Activated naive CD8-positive, alpha-beta T cell (primary cell): ENCODE results near the gene MAU2.

ENCODE experiments used
- H3K27ac Mint-ChIP-seq: one replicate; pipeline ENCODE4 v1.8.0; 2021; ENCODE audit warnings: mixed read lengths
- H3K27me3 Mint-ChIP-seq: one replicate; pipeline ENCODE4 v1.8.0; 2021; ENCODE audit warnings: mixed read lengths
- H3K36me3 Mint-ChIP-seq: one replicate; pipeline ENCODE4 v1.8.0; 2021; ENCODE audit warnings: mixed read lengths
- H3K4me1 Mint-ChIP-seq: one replicate; pipeline ENCODE4 v1.8.0; 2021; ENCODE audit warnings: low read depth, mixed read lengths
- H3K4me3 Mint-ChIP-seq: one replicate; pipeline ENCODE4 v1.8.0; 2021; ENCODE audit warnings: mild to moderate bottlenecking, mixed read lengths
- H3K9me3 Mint-ChIP-seq: one replicate; pipeline ENCODE4 v1.8.0; 2021; ENCODE audit warnings: low read depth, mixed read lengths

MAU2 gene

GRCh38 chr19:19296953-19297689 lies 23.5 kb upstream of the MAU2 start:
- no peaks in the 10 kb centered on the region for H3K4me1 Mint-ChIP-seq
- H3K27ac Mint-ChIP-seq: no peak overlapping the region
- no peaks in the 10 kb centered on the region for H3K9me3 Mint-ChIP-seq
- no peak overlapping the region for H3K4me3 Mint-ChIP-seq
- peaks cover 12% of the 10 kb centered on the region for H3K36me3 Mint-ChIP-seq
- no peaks in the 10 kb centered on the region for H3K27me3 Mint-ChIP-seq

DNA sequence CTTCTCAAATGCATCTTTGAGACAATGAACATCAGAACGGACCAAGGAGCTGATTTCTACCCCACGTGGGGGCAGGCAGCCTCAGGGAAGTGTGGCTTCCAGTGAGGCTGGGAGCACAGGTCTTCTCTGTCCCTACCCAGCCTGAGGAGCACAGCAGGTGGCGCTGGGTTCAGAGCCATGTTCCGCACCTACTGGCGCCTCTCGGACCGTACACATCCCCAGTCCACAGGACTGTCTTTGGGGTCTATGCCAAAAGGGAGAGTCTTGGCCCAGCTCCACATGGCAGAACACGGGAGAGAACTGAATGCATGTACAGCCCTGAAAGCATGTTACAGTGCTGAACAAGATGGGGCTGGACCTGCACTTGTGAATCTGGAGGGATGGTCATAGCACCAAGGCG lies 22.9 kb upstream of the MAU2 start:
- peaks cover 6% of the 10 kb centered on the region for H3K36me3 Mint-ChIP-seq
- no peak overlapping the region for H3K4me3 Mint-ChIP-seq
- no peaks in the 10 kb centered on the region for H3K9me3 Mint-ChIP-seq
- H3K27me3 Mint-ChIP-seq: no peaks in the 10 kb centered on the region
- no peaks in the 10 kb centered on the region for H3K4me1 Mint-ChIP-seq
- H3K27ac Mint-ChIP-seq: peak overlapping the region; percentile 50

GRCh38 chr19:19300613-19301012 lies 20.0 kb upstream of the MAU2 start:
- Mint-ChIP-seq H3K4me3 (no peak overlapping the region), H3K36me3 (peaks cover 2% of the 10 kb centered on the region), H3K27ac (no peak overlapping the region), H3K27me3 (no peaks in the 10 kb centered on the region), H3K9me3 (no peaks in the 10 kb centered on the region), H3K4me1 (no peaks in the 10 kb centered on the region)

GRCh38 chr19:19303411-19303810 lies 17.2 kb upstream of the MAU2 start:
- Mint-ChIP-seq H3K27ac (no peak overlapping the region), H3K4me1 (no peaks in the 10 kb centered on the region), H3K9me3 (no peaks in the 10 kb centered on the region), H3K4me3 (no peak overlapping the region), H3K27me3 (no peaks in the 10 kb centered on the region), H3K36me3 (peaks cover under 1% of the 10 kb centered on the region)

DNA sequence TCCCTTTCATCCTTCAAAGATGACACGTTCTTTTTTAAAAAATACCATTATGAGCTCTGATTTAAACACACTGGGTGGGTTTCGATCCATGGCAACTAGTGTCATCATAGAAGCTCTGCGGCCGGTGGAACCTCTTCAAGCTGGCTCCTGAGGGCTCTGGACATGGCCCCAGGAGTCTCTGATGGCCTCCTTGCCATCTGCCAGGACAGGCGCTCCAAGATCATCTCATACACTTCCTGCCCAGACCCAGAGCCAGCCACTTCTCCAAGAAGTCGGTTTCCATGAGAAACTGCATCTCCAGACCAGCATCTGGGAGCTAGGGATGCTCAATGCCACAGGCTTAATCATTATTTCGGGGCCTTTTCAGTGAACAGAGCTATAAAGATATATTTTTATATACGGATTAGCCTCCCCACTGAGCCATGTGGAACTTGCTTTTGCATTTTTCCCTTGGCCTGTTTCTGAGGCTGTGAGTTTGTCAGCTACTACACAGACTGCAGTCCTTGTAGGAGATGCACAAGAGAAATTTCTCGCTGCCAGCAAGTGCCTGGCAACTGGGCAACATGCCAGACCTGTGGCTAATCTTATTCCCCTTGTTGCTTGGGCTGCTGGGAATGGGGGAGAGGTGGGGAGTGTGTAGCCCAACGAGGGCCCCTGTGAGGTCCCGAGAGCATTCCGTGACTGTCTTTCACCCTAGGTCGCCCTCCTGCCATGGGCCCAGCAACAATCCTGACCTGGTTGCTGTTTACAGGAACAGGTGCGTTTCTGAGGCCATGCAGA lies 16.3 kb upstream of the MAU2 start:
- H3K4me1 Mint-ChIP-seq: no peaks in the 10 kb centered on the region
- no peak overlapping the region for H3K4me3 Mint-ChIP-seq
- no peaks in the 10 kb centered on the region for H3K27me3 Mint-ChIP-seq
- H3K27ac Mint-ChIP-seq: no peak overlapping the region
- no peaks in the 10 kb centered on the region for H3K36me3 Mint-ChIP-seq
- H3K9me3 Mint-ChIP-seq: no peaks in the 10 kb centered on the region

DNA sequence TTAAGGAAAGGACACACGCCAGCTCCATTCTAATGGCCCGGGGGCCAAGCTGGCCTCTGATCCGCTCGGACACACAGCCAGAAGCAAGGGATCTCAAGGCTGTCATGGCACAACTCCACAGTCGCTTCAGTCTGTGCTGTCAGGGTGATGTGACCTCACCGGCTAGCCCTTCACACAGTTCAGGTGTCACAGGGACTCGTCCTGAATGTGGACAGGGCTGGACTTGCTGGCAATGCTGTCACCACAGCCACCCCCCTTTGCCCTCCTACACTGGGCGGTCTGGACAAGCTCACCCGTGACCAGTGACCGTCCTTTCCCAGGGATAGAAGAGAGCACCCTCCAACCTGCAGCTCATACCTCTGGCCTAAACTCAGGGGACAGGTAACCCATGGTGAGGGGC lies 15.6 kb upstream of the MAU2 start:
- Mint-ChIP-seq H3K36me3 (no peaks in the 10 kb centered on the region), H3K4me1 (no peaks in the 10 kb centered on the region), H3K27me3 (no peaks in the 10 kb centered on the region), H3K9me3 (no peaks in the 10 kb centered on the region), H3K27ac (no peak overlapping the region), H3K4me3 (no peak overlapping the region)

DNA sequence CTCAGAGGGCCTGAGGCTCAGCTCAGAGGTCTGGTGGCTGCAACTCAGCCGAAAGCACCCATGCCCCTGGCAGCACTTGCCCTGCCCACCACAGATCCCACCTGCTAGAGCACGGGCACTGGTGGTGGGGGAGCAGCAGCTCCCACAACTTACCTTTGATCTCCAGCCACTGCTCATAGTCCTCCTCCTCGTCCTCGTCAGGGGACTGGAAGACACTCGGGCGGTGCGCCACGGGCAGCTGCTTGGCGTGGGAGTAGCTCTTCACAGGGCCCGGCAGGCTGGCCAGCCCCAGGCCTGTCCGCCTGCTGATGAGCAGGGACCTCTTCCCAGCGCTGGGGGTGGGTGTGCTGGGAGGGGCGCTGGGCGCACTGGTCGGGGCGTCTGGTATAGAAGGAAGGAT lies 14.9 kb upstream of the MAU2 start:
- Mint-ChIP-seq H3K4me3 (no peak overlapping the region), H3K9me3 (no peaks in the 10 kb centered on the region), H3K4me1 (no peaks in the 10 kb centered on the region), H3K27me3 (no peaks in the 10 kb centered on the region), H3K27ac (no peak overlapping the region), H3K36me3 (no peaks in the 10 kb centered on the region)

DNA sequence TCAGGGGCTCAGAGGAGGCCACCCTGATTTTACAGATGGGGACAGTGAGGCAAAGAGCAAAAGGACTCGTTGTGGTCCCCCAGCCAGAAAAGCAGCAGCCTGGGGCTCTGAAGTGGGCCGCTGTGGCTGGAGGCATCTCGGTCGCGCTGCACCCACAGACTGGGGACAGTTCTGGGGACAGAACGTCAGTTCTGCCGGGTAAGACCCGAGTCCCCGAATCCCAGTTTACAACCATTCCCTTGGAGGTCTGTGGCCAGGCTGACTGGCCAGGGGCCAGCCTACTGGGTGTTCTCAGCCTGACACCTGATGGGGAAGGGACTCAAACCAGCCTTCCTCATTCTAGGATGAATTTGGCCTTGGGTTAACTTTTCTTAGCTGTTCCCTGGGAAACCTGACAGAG lies 14.4 kb upstream of the MAU2 start:
- Mint-ChIP-seq H3K27me3 (no peaks in the 10 kb centered on the region), H3K4me1 (no peaks in the 10 kb centered on the region), H3K4me3 (no peak overlapping the region), H3K27ac (no peak overlapping the region), H3K36me3 (no peaks in the 10 kb centered on the region), H3K9me3 (no peaks in the 10 kb centered on the region)

DNA sequence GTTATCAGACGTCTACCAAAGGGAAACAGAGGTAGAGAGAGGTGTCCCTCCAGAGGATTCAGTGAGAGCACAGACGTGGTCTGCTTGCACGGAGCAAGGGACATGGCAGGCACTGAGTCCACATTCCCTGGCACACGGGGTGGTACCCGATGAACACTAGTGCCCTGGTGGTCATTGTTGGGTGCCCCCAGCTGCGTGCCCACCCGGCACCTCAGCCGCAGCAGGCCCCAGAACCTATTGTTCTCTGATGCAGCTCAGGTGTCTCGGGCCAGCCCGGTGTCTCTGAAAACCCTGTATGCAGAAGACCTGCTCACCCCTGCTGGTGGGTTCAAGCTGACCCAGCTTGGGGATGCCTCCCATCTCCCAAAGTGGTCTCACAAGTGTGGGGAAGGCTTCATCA lies 12.3 kb upstream of the MAU2 start:
- H3K36me3 Mint-ChIP-seq: no peaks in the 10 kb centered on the region

GRCh38 chr19:19315444-19315843 lies 5.2 kb upstream of the MAU2 start:
- H3K27me3 Mint-ChIP-seq: no peaks in the 10 kb centered on the region
- H3K4me1 Mint-ChIP-seq: peaks cover 25% of the 10 kb centered on the region
- H3K4me3 Mint-ChIP-seq: no peak overlapping the region
- H3K9me3 Mint-ChIP-seq: no peaks in the 10 kb centered on the region
- peaks cover 2% of the 10 kb centered on the region for H3K36me3 Mint-ChIP-seq
- H3K27ac Mint-ChIP-seq: no peak overlapping the region

More for the DNA sequence above, 12.3 kb upstream of the MAU2 start:
- no peaks in the 10 kb centered on the region for H3K27me3 Mint-ChIP-seq
- H3K4me1 Mint-ChIP-seq: peaks cover 4% of the 10 kb centered on the region
- no peaks in the 10 kb centered on the region for H3K9me3 Mint-ChIP-seq
- no peak overlapping the region for H3K27ac Mint-ChIP-seq
- H3K4me3 Mint-ChIP-seq: no peak overlapping the region

GRCh38 chr19:19316082-19316481 lies 4.5 kb upstream of the MAU2 start:
- Mint-ChIP-seq H3K9me3 (no peaks in the 10 kb centered on the region), H3K36me3 (peaks cover 2% of the 10 kb centered on the region), H3K27ac (no peak overlapping the region), H3K27me3 (no peaks in the 10 kb centered on the region), H3K4me3 (no peak overlapping the region), H3K4me1 (peaks cover 25% of the 10 kb centered on the region)

DNA sequence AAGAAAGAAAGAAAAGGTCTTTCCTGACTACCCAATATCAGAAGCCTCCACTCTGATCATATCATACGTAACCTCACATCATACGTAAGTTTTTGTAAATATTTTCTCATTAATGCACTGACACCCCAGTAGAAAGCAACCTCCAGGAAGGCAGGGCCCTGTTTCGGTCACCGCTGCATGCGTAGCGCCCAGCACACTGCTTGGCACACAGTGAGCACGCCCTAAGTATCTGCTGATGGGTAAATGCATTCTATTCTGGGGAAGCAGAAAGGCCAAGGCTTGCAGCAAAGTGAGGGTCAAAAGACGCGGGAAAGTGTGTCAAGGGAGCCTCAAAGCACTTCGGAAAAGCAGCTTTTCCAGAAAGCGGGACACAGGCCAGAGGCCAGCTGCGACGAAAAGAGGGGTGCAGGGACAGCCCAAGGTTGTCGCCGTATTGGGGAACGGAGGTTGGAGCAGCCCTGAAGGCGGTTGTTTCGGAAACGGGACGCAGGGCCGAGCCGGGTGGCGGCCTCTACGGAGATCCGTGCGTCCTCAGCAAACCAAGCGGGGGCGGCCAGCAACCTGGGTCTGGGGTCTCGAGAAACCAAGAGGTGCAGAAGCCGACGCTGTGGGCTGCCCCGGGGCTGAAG lies 783 bp upstream of the MAU2 start:
- Mint-ChIP-seq H3K4me1 (peaks cover 45% of the 10 kb centered on the region), H3K27ac (peak overlapping the region; percentile 99)

GRCh38 chr19:19321141-19321577 lies 530 bp downstream of the MAU2 start:
- no peaks in the 10 kb centered on the region for H3K9me3 Mint-ChIP-seq
- peak overlapping the region; percentile 97 for H3K4me3 Mint-ChIP-seq
- peaks cover 51% of the 10 kb centered on the region for H3K4me1 Mint-ChIP-seq
- no peaks in the 10 kb centered on the region for H3K27me3 Mint-ChIP-seq
- peak overlapping the region; percentile 85 for H3K27ac Mint-ChIP-seq
- no peaks in the 10 kb centered on the region for H3K36me3 Mint-ChIP-seq

More for the DNA sequence above, 783 bp upstream of the MAU2 start:
- H3K36me3 Mint-ChIP-seq: peaks cover 2% of the 10 kb centered on the region
- peak overlapping the region; percentile 97 for H3K4me3 Mint-ChIP-seq
- no peaks in the 10 kb centered on the region for H3K9me3 Mint-ChIP-seq
- no peaks in the 10 kb centered on the region for H3K27me3 Mint-ChIP-seq

DNA sequence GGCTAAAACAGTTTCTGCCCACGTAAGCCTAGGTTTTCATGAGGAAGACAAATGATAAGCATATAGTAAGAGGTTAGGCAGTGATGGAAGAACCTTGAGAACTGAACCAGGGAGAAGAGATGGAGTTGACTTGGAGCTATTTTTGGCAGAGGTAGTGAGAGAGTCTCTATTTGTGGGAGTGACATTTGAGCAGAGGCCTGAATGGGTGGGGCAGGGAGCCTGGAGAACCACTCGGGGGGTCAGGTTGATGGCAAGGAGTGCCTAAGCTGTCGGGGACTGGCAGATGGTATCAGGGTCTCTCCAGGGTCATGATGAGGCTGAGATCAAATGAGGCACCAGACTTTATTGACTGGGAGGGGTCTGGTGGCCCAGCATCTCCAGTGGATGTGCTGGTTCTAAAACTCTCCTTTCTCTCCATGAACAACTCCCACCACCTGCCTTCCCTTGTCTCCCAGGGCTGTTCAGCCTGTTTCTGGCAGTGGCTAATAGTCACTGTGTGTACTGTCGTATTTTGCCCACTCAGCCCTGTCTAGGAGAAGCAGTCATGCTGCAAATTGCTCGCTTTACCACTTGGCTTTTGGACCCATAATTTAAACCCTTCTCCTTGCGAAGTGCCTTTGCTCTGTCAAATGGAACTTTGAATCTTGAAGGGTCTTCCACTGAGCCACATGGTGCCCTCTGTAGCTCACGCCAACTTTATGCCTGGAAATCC lies 3.6 kb downstream of the MAU2 start:
- Mint-ChIP-seq H3K27ac (peak overlapping the region; percentile 18), H3K4me3 (peak overlapping the region; percentile 2), H3K9me3 (no peaks in the 10 kb centered on the region), H3K27me3 (no peaks in the 10 kb centered on the region), H3K4me1 (peaks cover 49% of the 10 kb centered on the region), H3K36me3 (no peaks in the 10 kb centered on the region)

DNA sequence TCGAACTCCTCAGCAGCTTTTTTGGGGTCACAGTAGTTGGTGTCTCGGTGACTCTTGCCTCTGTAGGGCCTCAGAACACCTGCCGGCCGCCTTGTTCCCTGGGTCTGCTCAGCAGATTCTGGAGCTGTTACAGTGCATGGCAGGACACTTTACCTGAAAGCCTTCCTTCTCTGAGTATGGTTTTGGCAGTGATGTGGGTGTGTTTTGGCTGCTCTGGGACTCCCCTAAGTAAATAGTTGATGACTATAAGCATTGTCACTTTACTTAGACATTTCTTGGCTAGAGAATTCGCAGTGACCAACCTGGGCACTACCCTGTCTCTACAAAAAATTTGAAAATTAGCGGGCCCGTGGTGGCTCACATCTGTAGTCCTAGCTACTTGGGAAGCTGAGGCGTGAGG lies 7.0 kb downstream of the MAU2 start:
- Mint-ChIP-seq H3K27ac (peak overlapping the region; percentile 35), H3K36me3 (no peaks in the 10 kb centered on the region), H3K27me3 (no peaks in the 10 kb centered on the region), H3K9me3 (no peaks in the 10 kb centered on the region), H3K4me1 (peaks cover 37% of the 10 kb centered on the region), H3K4me3 (no peak overlapping the region)
